Measurements from ENCODE around the gene ATP2B1. TPM values are rescaled to one million over a fixed set of nuclear protein-coding genes. Genes with fewer than 3 reads are reported as not detected.

The ATP2B1 gene
- total RNA-seq, 1 experiment from 2014 or later = 20.6 TPM

DNA sequence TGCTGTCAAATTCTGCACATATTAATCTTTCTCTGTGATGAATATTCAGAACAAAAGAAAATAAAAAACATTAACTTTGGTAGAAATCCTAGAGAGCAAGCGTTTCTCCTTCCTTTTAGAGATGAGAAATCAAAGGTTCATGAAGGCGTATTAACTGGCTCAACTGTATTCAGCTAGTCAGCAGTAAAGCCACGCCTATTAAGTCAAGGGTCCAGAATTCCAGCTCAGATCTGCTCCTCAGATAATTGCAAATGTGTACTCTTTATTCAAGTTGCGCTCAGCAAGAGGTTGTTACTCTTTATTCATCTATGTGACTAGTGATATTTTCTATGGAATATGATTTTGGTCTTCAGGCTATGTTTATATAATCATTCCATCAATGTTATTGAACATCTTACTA, 169.7 kb downstream of the ATP2B1 start:
- no CpG with 5 or more reads among the region's 4 CpGs for WGBS (ENCODE audit: extremely low coverage, insufficient read length, low lambda C conversion rate)
- H3K27ac ChIP-seq (ENCODE audit: insufficient read length, low read depth, low read length) = no peak overlapping the region
- H3K56ac ChIP-seq (ENCODE audit: insufficient read length, low read depth, low read length) = no peak overlapping the region
- no peak overlapping the region for H2AFZ ChIP-seq (ENCODE audit: low read length)
- no peaks in the 10 kb centered on the region for H4K20me1 ChIP-seq (ENCODE audit: control insufficient read depth, insufficient read depth, insufficient read length)
- no peak overlapping the region for H4K91ac ChIP-seq (ENCODE audit: insufficient read length, low read depth, low read length)
- no peak overlapping the region for H3K18ac ChIP-seq (ENCODE audit: insufficient read length, low read depth, low read length)
- H4K5ac ChIP-seq (ENCODE audit: insufficient read length, low read depth, low read length) = no peak overlapping the region
- no peak overlapping the region for H2BK5ac ChIP-seq (ENCODE audit: insufficient read length, low read length)
- H2BK20ac ChIP-seq (ENCODE audit: low read depth, low read length, poor library complexity, severe bottlenecking) = no peak overlapping the region
- H3K79me1 ChIP-seq (ENCODE audit: insufficient read depth, low read depth, low read length, poor library complexity, severe bottlenecking) = no peaks in the 10 kb centered on the region
- no peaks in the 10 kb centered on the region for H3K79me2 ChIP-seq (ENCODE audit: insufficient read depth, low read length)
- no peaks in the 10 kb centered on the region for H3K36me3 Mint-ChIP-seq (ENCODE audit: insufficient read depth in 1 of 3, low read depth in 3 of 3)
- H3K9ac ChIP-seq (ENCODE audit: extremely low read depth, insufficient read length, low read length) = no peak overlapping the region
- no peak overlapping the region for H3K23ac ChIP-seq (ENCODE audit: insufficient read length, low read depth, low read length)
- H3K9me3 Mint-ChIP-seq = no peaks in the 10 kb centered on the region
- no peak for DNase-seq
- H3K4me2 ChIP-seq (ENCODE audit: insufficient read depth, insufficient read length, low read length) = no peak overlapping the region
- H2BK15ac ChIP-seq (ENCODE audit: low read depth, low read length) = no peak overlapping the region
- no peaks in the 10 kb centered on the region for H3K4me1 ChIP-seq (ENCODE audit: insufficient read depth, low read length)
- H3K27ac Mint-ChIP-seq = no peak overlapping the region
- H3K9me3 ChIP-seq (ENCODE audit: control insufficient read depth, low read depth, low read length) = no peaks in the 10 kb centered on the region
- no peaks in the 10 kb centered on the region for H3K23me2 ChIP-seq (ENCODE audit: insufficient read length, low read depth, low read length, poor library complexity, severe bottlenecking)
- H2BK12ac ChIP-seq (ENCODE audit: insufficient read length, low read depth, low read length) = no peak overlapping the region
- no peak overlapping the region for H2AK5ac ChIP-seq (ENCODE audit: insufficient read length, low read length)
- H2BK120ac ChIP-seq (ENCODE audit: low read depth, low read length, poor library complexity, severe bottlenecking) = no peak overlapping the region
- no peak overlapping the region for H3K4ac ChIP-seq (ENCODE audit: low read depth, low read length)
- H3T11ph ChIP-seq (ENCODE audit: low read length) = no peak overlapping the region
- H3K14ac ChIP-seq (ENCODE audit: insufficient read depth, low read length) = no peak overlapping the region
- peaks cover 8 to 9% of the 10 kb centered on the region in 2 experiments; a peak in 3 of 4 replicates for H3K4me1 Mint-ChIP-seq
- H4K8ac ChIP-seq (replicated peaks; ENCODE audit: insufficient read length, low read depth, low read length) = no peak overlapping the region
- H3K27me3 ChIP-seq (ENCODE audit: insufficient read depth, low read length) = no peaks in the 10 kb centered on the region
- TF ChIP-seq, protein P1, sequence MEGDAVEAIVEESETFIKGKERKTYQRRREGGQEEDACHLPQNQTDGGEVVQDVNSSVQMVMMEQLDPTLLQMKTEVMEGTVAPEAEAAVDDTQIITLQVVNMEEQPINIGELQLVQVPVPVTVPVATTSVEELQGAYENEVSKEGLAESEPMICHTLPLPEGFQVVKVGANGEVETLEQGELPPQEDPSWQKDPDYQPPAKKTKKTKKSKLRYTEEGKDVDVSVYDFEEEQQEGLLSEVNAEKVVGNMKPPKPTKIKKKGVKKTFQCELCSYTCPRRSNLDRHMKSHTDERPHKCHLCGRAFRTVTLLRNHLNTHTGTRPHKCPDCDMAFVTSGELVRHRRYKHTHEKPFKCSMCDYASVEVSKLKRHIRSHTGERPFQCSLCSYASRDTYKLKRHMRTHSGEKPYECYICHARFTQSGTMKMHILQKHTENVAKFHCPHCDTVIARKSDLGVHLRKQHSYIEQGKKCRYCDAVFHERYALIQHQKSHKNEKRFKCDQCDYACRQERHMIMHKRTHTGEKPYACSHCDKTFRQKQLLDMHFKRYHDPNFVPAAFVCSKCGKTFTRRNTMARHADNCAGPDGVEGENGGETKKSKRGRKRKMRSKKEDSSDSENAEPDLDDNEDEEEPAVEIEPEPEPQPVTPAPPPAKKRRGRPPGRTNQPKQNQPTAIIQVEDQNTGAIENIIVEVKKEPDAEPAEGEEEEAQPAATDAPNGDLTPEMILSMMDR (conservative IDR thresholded peaks at IDR 0.05) = no peak
- no peak overlapping the region for H3K4me3 Mint-ChIP-seq
- H3K27me3 Mint-ChIP-seq (ENCODE audit: low read depth) = no peaks in the 10 kb centered on the region; the same call in none of the 2 replicates

Other genes with a start within 250 kb of the ATP2B1 start
- 3.1 TPM in 2 replicates for gene GALNT4, start 184.0 kb downstream of the ATP2B1 start, total RNA-seq (2021)
- gene POC1B, start 182.8 kb downstream of the ATP2B1 start, total RNA-seq (2021) = 11.6 and 12.5 TPM in 2 replicates